DND-41 (cell line): ENCODE data around the gene DDB1.

Experiments
- ATAC-seq: fragments of 200-7000 bp; cut with Tn5 transposase; 3 replicates; pipeline ENCODE4 v1.9.1; 2021; ENCODE audit warnings: low read depth; ENCODE audit not compliant: insufficient read depth
- DNase-seq: peaks from one replicate; pipeline ENCODE4 v3.0.0-alpha.2; 2020
- H2AFZ ChIP-seq: 2 replicates; pipeline ENCODE4 v1.6.0; 2012; ENCODE audit warnings: low read depth, low read length
- H3K27ac ChIP-seq: 2 replicates; pipeline ENCODE4 v1.5.1; 2012; ENCODE audit warnings: low read length, inconsistent platforms
- H3K27me3 ChIP-seq: fragments of 200-600 bp; sonication (generic); 2 replicates; pipeline ENCODE4 v1.6.0; 2012; ENCODE audit warnings: low read length, mild to moderate bottlenecking, inconsistent platforms; ENCODE audit not compliant: insufficient read depth, poor library complexity
- H3K36me3 ChIP-seq: 2 replicates; pipeline ENCODE4 v1.5.1; 2012; ENCODE audit warnings: low read length, inconsistent platforms; ENCODE audit not compliant: insufficient read depth
- H3K4me1 ChIP-seq: 2 replicates; pipeline ENCODE4 v1.5.1; 2012; ENCODE audit warnings: mild to moderate bottlenecking, low read length; ENCODE audit not compliant: insufficient read depth
- H3K4me2 ChIP-seq: 2 replicates; pipeline ENCODE4 v1.6.0; 2012; ENCODE audit warnings: mild to moderate bottlenecking, moderate library complexity, low read length, inconsistent platforms; ENCODE audit not compliant: insufficient read depth
- H3K4me3 ChIP-seq, 2 experiments: fragments of 200-600 bp in 1 of 2; shearing (Covaris generic) in 1 of 2; 2 replicates each; pipeline ENCODE4 v1.5.1; 2012 to 2016; ENCODE audit warnings: inconsistent platforms in 2 of 2, low read length in 2 of 2, mild to moderate bottlenecking in 2 of 2, low read depth in 1 of 2, moderate library complexity in 1 of 2
- H3K79me2 ChIP-seq: 2 replicates; pipeline ENCODE4 v1.6.0; 2012; ENCODE audit warnings: low read length, inconsistent platforms; ENCODE audit not compliant: insufficient read depth
- H3K9ac ChIP-seq: 2 replicates; pipeline ENCODE4 v1.6.0; 2012; ENCODE audit warnings: low read depth, mild to moderate bottlenecking, inconsistent platforms, low read length, moderate library complexity
- H3K9me3 ChIP-seq: 2 replicates; pipeline ENCODE4 v1.5.1; 2012; ENCODE audit warnings: low read length, moderate library complexity, mild to moderate bottlenecking, inconsistent platforms; ENCODE audit not compliant: insufficient read depth, severe bottlenecking
- H4K20me1 ChIP-seq: 2 replicates; pipeline ENCODE4 v1.6.0; 2012; ENCODE audit warnings: low read length; ENCODE audit not compliant: insufficient read depth
- CTCF ChIP-seq: IDR thresholded peaks from 2 replicates; pipeline ENCODE4 v1.5.1; 2012; ENCODE audit warnings: borderline replicate concordance, low read length, moderate library complexity, mild to moderate bottlenecking; ENCODE audit not compliant: poor library complexity, severe bottlenecking; ENCODE audit errors: extremely low read depth
- EZH2 ChIP-seq: IDR thresholded peaks from 3 replicates; pipeline ENCODE4 v1.6.1; 2012; ENCODE audit warnings: borderline replicate concordance, low read depth, mild to moderate bottlenecking, moderate library complexity, low read length, inconsistent platforms; ENCODE audit not compliant: severe bottlenecking

The DDB1 gene

GRCh38 chr11:61332797-61333549 is at the start of gene DDB1, which contains the start of gene TKFC:
Gene DDB1 (minus strand): TSS chr11:61333105. CDS start chr11:61332968, 137 bp downstream.
Gene TKFC (plus strand): TSS chr11:61333228. CDS start chr11:61334729, 1,501 bp downstream.
- TF ChIP-seq CTCF (no peak), EZH2 (no peak)
- H3K36me3 ChIP-seq = peaks cover 22% of the 10 kb centered on the region
- H3K9ac ChIP-seq = peak within 1 kb of the TSS; percentile 98
- peak within 1 kb of the TSS; percentile 64 to 97 for H3K4me3 ChIP-seq
- DNase-seq (peak; percentile 98), ATAC-seq (peak; percentile 90)
- peak within 1 kb of the TSS; percentile 86 for H3K4me2 ChIP-seq
- peaks cover 63% of the 10 kb centered on the region for H3K4me1 ChIP-seq
- no peaks in the 10 kb centered on the region for H3K9me3 ChIP-seq
- peaks cover 56% of the 10 kb centered on the region for H3K79me2 ChIP-seq
- H3K27ac ChIP-seq = peak within 1 kb of the TSS; percentile 89
- H2AFZ ChIP-seq = peak within 1 kb of the TSS; percentile 93
- H4K20me1 ChIP-seq = peaks cover 27% of the 10 kb centered on the region; the same call in 1 of the 2 replicates
- no peaks in the 10 kb centered on the region for H3K27me3 ChIP-seq

- ATAC-seq = no peak
- no peak overlapping the region for H3K9ac ChIP-seq
- H3K9me3 ChIP-seq = no peaks in the 10 kb centered on the region
- H4K20me1 ChIP-seq = no peaks in the 10 kb centered on the region
- no peak overlapping the region for H2AFZ ChIP-seq
- TF ChIP-seq CTCF (no peak), EZH2 (no peak)
- no peaks in the 10 kb centered on the region for H3K27me3 ChIP-seq
- no peak overlapping the region for H3K4me2 ChIP-seq
- DNase-seq = no peak
- H3K27ac ChIP-seq = no peak overlapping the region
- no peak overlapping the region for H3K4me3 ChIP-seq
- no peaks in the 10 kb centered on the region for H3K79me2 ChIP-seq
- no peaks in the 10 kb centered on the region for H3K4me1 ChIP-seq
- H3K36me3 ChIP-seq = peaks cover under 1% of the 10 kb centered on the region; the same call in 1 of the 2 replicates
Measured at GRCh38 chr11:61380884-61381283, 48.0 kb upstream of the DDB1 start.

- H3K4me2 ChIP-seq = no peak overlapping the region
- no peak overlapping the region for H3K9ac ChIP-seq
- H3K36me3 ChIP-seq = peaks cover 18% of the 10 kb centered on the region; the same call in 1 of the 2 replicates
- no peaks in the 10 kb centered on the region for H4K20me1 ChIP-seq
- no peaks in the 10 kb centered on the region for H3K4me1 ChIP-seq
- H3K27me3 ChIP-seq = no peaks in the 10 kb centered on the region
- no peak overlapping the region for H2AFZ ChIP-seq
- H3K4me3 ChIP-seq = no peak overlapping the region
- no peak overlapping the region for H3K27ac ChIP-seq
- H3K79me2 ChIP-seq = no peaks in the 10 kb centered on the region
- ATAC-seq (no peak), DNase-seq (no peak)
- H3K9me3 ChIP-seq = peaks cover 14% of the 10 kb centered on the region
- no peak for TF ChIP-seq EZH2
- TF ChIP-seq CTCF = no peak
Measured at GRCh38 chr11:61378713-61379313, 45.9 kb upstream of the DDB1 start.
